Measurements from ENCODE around the gene HSD17B12.
A peak's percentile ranks its signal among the peaks of the same experiment; 100 is the strongest.
"Not testable (repeated sequence)": the region's sequence is repeated elsewhere in the genome, so short reads cannot be mapped to it uniquely, and the experiment has no call there.

Gene HSD17B12

GRCh38 chr11:43735961-43736360 lies 55.4 kb downstream of the HSD17B12 start:
- no peak overlapping the region for H3K4me3 ChIP-seq (ENCODE audit: low read length)
- no peak for DNase-seq (ENCODE audit: low read depth, low spot score)

- peak; percentile 8 for DNase-seq (ENCODE audit: low read depth, low spot score)
- H3K4me3 ChIP-seq (ENCODE audit: low read length) = no peak overlapping the region
Measured at GRCh38 chr11:43736502-43737200, 56.1 kb downstream of the HSD17B12 start.

- DNase-seq (ENCODE audit: low read depth, low spot score) = no peak
- H3K4me3 ChIP-seq (ENCODE audit: low read length) = no peak overlapping the region
Measured at GRCh38 chr11:43737201-43737590, 56.7 kb downstream of the HSD17B12 start.

- DNase-seq (ENCODE audit: low read depth, low spot score) = no peak
- H3K4me3 ChIP-seq (ENCODE audit: low read length) = no peak overlapping the region
Measured at GRCh38 chr11:43738600-43739409, 58.3 kb downstream of the HSD17B12 start.

- no peak overlapping the region for H3K4me3 ChIP-seq (ENCODE audit: low read length)
- no peak for DNase-seq (ENCODE audit: low read depth, low spot score)
Measured at GRCh38 chr11:43746670-43747069, 66.1 kb downstream of the HSD17B12 start.

GRCh38 chr11:43747130-43747802 lies 66.7 kb downstream of the HSD17B12 start:
- H3K4me3 ChIP-seq (ENCODE audit: low read length) = no peak overlapping the region
- no peak for DNase-seq (ENCODE audit: low read depth, low spot score)

- H3K4me3 ChIP-seq (ENCODE audit: low read length) = no peak overlapping the region
- no peak for DNase-seq (ENCODE audit: low read depth, low spot score)
Measured at GRCh38 chr11:43748095-43748494, 67.6 kb downstream of the HSD17B12 start.

GRCh38 chr11:43751726-43752125 lies 71.2 kb downstream of the HSD17B12 start:
- H3K4me3 ChIP-seq (ENCODE audit: low read length) = no peak overlapping the region
- no peak for DNase-seq (ENCODE audit: low read depth, low spot score)

GRCh38 chr11:43756575-43756974 lies 76.0 kb downstream of the HSD17B12 start:
- DNase-seq (ENCODE audit: low read depth, low spot score) = no peak
- no peak overlapping the region for H3K4me3 ChIP-seq (ENCODE audit: low read length)

- DNase-seq (ENCODE audit: low read depth, low spot score) = no peak
- no peak overlapping the region for H3K4me3 ChIP-seq (ENCODE audit: low read length)
Measured at GRCh38 chr11:43758927-43759326, 78.4 kb downstream of the HSD17B12 start.

GRCh38 chr11:43760902-43761301 lies 80.4 kb downstream of the HSD17B12 start:
- no peak for DNase-seq (ENCODE audit: low read depth, low spot score)

GRCh38 chr11:43765194-43765593 lies 84.7 kb downstream of the HSD17B12 start:
- no peak for DNase-seq (ENCODE audit: low read depth, low spot score)

More at GRCh38 chr11:43760902-43761301, 80.4 kb downstream of the HSD17B12 start:
- no peak overlapping the region for H3K4me3 ChIP-seq (ENCODE audit: low read length)

GRCh38 chr11:43768654-43769053 lies 88.1 kb downstream of the HSD17B12 start:
- not testable (repeated sequence) for DNase-seq (ENCODE audit: low read depth, low spot score); H3K4me3 ChIP-seq (ENCODE audit: low read length)

More at GRCh38 chr11:43765194-43765593, 84.7 kb downstream of the HSD17B12 start:
- no peak overlapping the region for H3K4me3 ChIP-seq (ENCODE audit: low read length)

- no peak for DNase-seq (ENCODE audit: low read depth, low spot score)
- H3K4me3 ChIP-seq (ENCODE audit: low read length) = no peak overlapping the region
Measured at GRCh38 chr11:43770173-43770572, 89.6 kb downstream of the HSD17B12 start.

- no peak overlapping the region for H3K4me3 ChIP-seq (ENCODE audit: low read length)
Measured at GRCh38 chr11:43772733-43773132, 92.2 kb downstream of the HSD17B12 start.

GRCh38 chr11:43774786-43775185 lies 94.2 kb downstream of the HSD17B12 start:
- DNase-seq (ENCODE audit: low read depth, low spot score) = no peak
- no peak overlapping the region for H3K4me3 ChIP-seq (ENCODE audit: low read length)

More at GRCh38 chr11:43772733-43773132, 92.2 kb downstream of the HSD17B12 start:
- DNase-seq (ENCODE audit: low read depth, low spot score) = no peak

- H3K4me3 ChIP-seq (ENCODE audit: low read length) = no peak overlapping the region
- DNase-seq (ENCODE audit: low read depth, low spot score) = no peak
Measured at GRCh38 chr11:43779306-43779705, 98.8 kb downstream of the HSD17B12 start.

GRCh38 chr11:43784301-43784700 lies 103.8 kb downstream of the HSD17B12 start:
- no peak overlapping the region for H3K4me3 ChIP-seq (ENCODE audit: low read length)
- DNase-seq (ENCODE audit: low read depth, low spot score) = no peak

GRCh38 chr11:43784866-43785265 lies 104.3 kb downstream of the HSD17B12 start:
- DNase-seq (ENCODE audit: low read depth, low spot score) = no peak
- no peak overlapping the region for H3K4me3 ChIP-seq (ENCODE audit: low read length)

- H3K4me3 ChIP-seq (ENCODE audit: low read length) = no peak overlapping the region
- no peak for DNase-seq (ENCODE audit: low read depth, low spot score)
Measured at GRCh38 chr11:43785318-43785717, 104.8 kb downstream of the HSD17B12 start.
